ENCODE measurements around the gene KRT31. TPM values are rescaled to one million over a fixed set of nuclear protein-coding genes. Genes with fewer than 3 reads are reported as not detected.

Gene KRT31
- polyA plus RNA-seq, 3 donors: not detected

DNA sequence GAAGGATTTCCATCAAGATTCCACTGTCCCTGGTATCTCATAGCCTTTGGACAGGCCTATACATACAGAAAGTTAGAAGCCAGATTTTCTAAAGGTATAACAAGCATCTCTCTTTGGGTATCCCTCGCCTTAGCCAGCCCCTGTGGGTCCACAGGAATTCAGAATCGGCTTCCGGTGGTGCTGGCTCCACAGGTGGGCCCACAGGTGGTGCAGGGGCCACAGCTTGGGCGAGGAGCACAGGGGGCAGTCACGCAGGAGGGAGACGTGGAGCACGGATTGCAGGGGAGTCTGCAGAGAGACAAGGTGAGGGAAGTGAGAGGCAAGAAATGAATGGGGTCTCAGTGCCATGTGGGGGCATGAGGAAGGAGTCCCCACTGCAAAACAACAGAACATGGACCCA, 39.8 kb upstream of the KRT31 start:
- peaks cover 0 to 3% (median 0%) of the 10 kb centered on the region in 7 donors for H3K9me3 Mint-ChIP-seq
- Histone ChIP-seq H3K36me3 (replicated peaks in 1 of 2; ENCODE audit: control insufficient read depth in 1 of 2, insufficient read depth in 2 of 2, low read length in 2 of 2) (no peaks in the 10 kb centered on the region), H3K9ac (ENCODE audit: insufficient read depth, low read length, poor library complexity, severe bottlenecking) (no peak overlapping the region), H3K4me1 (ENCODE audit: control insufficient read depth in 1 of 2, insufficient read depth in 2 of 2, low read length in 2 of 2) (no peaks in the 10 kb centered on the region), H3K27me3 (ENCODE audit: control insufficient read depth in 2 of 2, insufficient read depth in 2 of 2, low read length in 2 of 2) (no peaks in the 10 kb centered on the region), H2AFZ (ENCODE audit: insufficient read depth, low read depth, low read length, poor library complexity, severe bottlenecking) (no peak overlapping the region), H3K79me2 (ENCODE audit: insufficient read depth, low read length) (no peaks in the 10 kb centered on the region), H3K27ac (ENCODE audit: low read depth in 1 of 2, low read length in 2 of 2) (no peak overlapping the region), H3K4me2 (replicated peaks; ENCODE audit: extremely low read depth, low read length, poor library complexity, severe bottlenecking) (no peak overlapping the region), H4K20me1 (ENCODE audit: insufficient read depth, low read length) (no peaks in the 10 kb centered on the region), H3K4me3 (replicated peaks in 1 of 3; ENCODE audit: low read depth in 2 of 3, low read length in 3 of 3) (no peak overlapping the region), H3K9me3 (replicated peaks in 1 of 2; ENCODE audit: control insufficient read depth in 1 of 2, insufficient read depth in 1 of 2, low read length in 2 of 2) (no peaks in the 10 kb centered on the region)
- no peak overlapping the region for H3K27ac Mint-ChIP-seq
- H3K4me1 Mint-ChIP-seq: peaks cover 5% of the 10 kb centered on the region
- DNase-seq: no peak
- intact Hi-C loops (cut with micrococcal nuclease): no loop called here
- H3K27me3 Mint-ChIP-seq (ENCODE audit: low read depth in 3 of 3): peaks cover 6 to 13% (median 11%) of the 10 kb centered on the region in 3 donors
- TF ChIP-seq, protein P1, sequence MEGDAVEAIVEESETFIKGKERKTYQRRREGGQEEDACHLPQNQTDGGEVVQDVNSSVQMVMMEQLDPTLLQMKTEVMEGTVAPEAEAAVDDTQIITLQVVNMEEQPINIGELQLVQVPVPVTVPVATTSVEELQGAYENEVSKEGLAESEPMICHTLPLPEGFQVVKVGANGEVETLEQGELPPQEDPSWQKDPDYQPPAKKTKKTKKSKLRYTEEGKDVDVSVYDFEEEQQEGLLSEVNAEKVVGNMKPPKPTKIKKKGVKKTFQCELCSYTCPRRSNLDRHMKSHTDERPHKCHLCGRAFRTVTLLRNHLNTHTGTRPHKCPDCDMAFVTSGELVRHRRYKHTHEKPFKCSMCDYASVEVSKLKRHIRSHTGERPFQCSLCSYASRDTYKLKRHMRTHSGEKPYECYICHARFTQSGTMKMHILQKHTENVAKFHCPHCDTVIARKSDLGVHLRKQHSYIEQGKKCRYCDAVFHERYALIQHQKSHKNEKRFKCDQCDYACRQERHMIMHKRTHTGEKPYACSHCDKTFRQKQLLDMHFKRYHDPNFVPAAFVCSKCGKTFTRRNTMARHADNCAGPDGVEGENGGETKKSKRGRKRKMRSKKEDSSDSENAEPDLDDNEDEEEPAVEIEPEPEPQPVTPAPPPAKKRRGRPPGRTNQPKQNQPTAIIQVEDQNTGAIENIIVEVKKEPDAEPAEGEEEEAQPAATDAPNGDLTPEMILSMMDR (IDR thresholded peaks at IDR 0.05): no peak
- H3K36me3 Mint-ChIP-seq: no peaks in the 10 kb centered on the region
- H3K4me3 Mint-ChIP-seq: no peak overlapping the region
- WGBS (ENCODE audit: insufficient coverage): 77% methylated on average over 7 of the region's 7 CpGs

DNA sequence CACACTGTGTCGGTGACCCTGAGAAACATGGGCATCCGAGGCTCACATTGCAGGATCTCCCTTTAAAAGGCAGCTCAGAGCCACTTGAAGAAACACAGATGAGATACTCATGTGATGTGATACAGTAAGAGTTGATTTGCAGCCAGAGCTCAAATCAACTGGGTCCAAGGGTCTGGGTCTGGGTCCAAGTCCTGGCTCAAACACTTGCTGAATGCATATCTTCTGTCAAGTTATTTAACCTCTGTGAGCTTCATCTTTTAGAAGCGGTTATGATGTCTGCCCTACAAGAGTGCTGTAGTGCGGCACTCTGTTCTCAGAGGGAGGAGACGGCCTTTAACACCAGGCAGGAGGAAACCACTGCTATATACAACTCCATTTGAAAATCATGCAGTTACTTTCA, 37.0 kb upstream of the KRT31 start:
- no peak overlapping the region for H2AFZ ChIP-seq (ENCODE audit: insufficient read depth, low read depth, low read length, poor library complexity, severe bottlenecking)
- H3K4me1 ChIP-seq (ENCODE audit: control insufficient read depth in 1 of 2, insufficient read depth in 2 of 2, low read length in 2 of 2): no peaks in the 10 kb centered on the region
- no peaks in the 10 kb centered on the region for H3K79me2 ChIP-seq (ENCODE audit: insufficient read depth, low read length)
- H3K4me2 ChIP-seq (replicated peaks; ENCODE audit: extremely low read depth, low read length, poor library complexity, severe bottlenecking): no peak overlapping the region
- Mint-ChIP-seq H3K27me3 (ENCODE audit: low read depth in 3 of 3) (peaks cover 5 to 14% (median 12%) of the 10 kb centered on the region in 3 donors), H3K4me3 (no peak overlapping the region), H3K4me1 (peaks cover 5% of the 10 kb centered on the region), H3K27ac (no peak overlapping the region), H3K9me3 (no peaks in the 10 kb centered on the region), H3K36me3 (no peaks in the 10 kb centered on the region)
- intact Hi-C loops (cut with micrococcal nuclease): no loop called here
- no peaks in the 10 kb centered on the region for H4K20me1 ChIP-seq (ENCODE audit: insufficient read depth, low read length)
- no peaks in the 10 kb centered on the region for H3K27me3 ChIP-seq (ENCODE audit: control insufficient read depth in 2 of 2, insufficient read depth in 2 of 2, low read length in 2 of 2)
- WGBS (ENCODE audit: insufficient coverage): 67% methylated on average over 1 of the region's 5 CpGs
- TF ChIP-seq, protein P1 (IDR thresholded peaks at IDR 0.05): no peak
- no peak overlapping the region for H3K27ac ChIP-seq (ENCODE audit: low read depth in 1 of 2, low read length in 2 of 2)
- no peak overlapping the region for H3K4me3 ChIP-seq (replicated peaks in 1 of 3; ENCODE audit: low read depth in 2 of 3, low read length in 3 of 3)
- H3K9ac ChIP-seq (ENCODE audit: insufficient read depth, low read length, poor library complexity, severe bottlenecking): no peak overlapping the region
- no peaks in the 10 kb centered on the region for H3K9me3 ChIP-seq (replicated peaks in 1 of 2; ENCODE audit: control insufficient read depth in 1 of 2, insufficient read depth in 1 of 2, low read length in 2 of 2)
- no peak for DNase-seq
- no peaks in the 10 kb centered on the region for H3K36me3 ChIP-seq (replicated peaks in 1 of 2; ENCODE audit: control insufficient read depth in 1 of 2, insufficient read depth in 2 of 2, low read length in 2 of 2)
